ENCODE results near the gene ZNF396.

GRCh38 chr18:35324926-35325655 lies 52.0 kb downstream of the ZNF396 start:
- TF ChIP-seq, protein P1, sequence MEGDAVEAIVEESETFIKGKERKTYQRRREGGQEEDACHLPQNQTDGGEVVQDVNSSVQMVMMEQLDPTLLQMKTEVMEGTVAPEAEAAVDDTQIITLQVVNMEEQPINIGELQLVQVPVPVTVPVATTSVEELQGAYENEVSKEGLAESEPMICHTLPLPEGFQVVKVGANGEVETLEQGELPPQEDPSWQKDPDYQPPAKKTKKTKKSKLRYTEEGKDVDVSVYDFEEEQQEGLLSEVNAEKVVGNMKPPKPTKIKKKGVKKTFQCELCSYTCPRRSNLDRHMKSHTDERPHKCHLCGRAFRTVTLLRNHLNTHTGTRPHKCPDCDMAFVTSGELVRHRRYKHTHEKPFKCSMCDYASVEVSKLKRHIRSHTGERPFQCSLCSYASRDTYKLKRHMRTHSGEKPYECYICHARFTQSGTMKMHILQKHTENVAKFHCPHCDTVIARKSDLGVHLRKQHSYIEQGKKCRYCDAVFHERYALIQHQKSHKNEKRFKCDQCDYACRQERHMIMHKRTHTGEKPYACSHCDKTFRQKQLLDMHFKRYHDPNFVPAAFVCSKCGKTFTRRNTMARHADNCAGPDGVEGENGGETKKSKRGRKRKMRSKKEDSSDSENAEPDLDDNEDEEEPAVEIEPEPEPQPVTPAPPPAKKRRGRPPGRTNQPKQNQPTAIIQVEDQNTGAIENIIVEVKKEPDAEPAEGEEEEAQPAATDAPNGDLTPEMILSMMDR (IDR thresholded peaks at IDR 0.05), result no peak
- TF ChIP-seq POLR2A (IDR thresholded peaks at IDR 0.05) (no peak), EP300 (IDR thresholded peaks at IDR 0.05) (no peak)
